Measurements from ENCODE around the gene ANKRD33B.

Gene ANKRD33B

GRCh38 chr5:10677533-10677932, 113.7 kb downstream of the ANKRD33B start:
- no peak for DNase-seq (ENCODE audit: low spot score)

- DNase-seq (ENCODE audit: low spot score): no peak
Measured at GRCh38 chr5:10678244-10678643, 114.4 kb downstream of the ANKRD33B start.

GRCh38 chr5:10679336-10679988, 115.6 kb downstream of the ANKRD33B start:
- DNase-seq (ENCODE audit: low spot score): no peak

GRCh38 chr5:10680876-10681481, 117.1 kb downstream of the ANKRD33B start:
- DNase-seq (ENCODE audit: low spot score): no peak

GRCh38 chr5:10681731-10682679, 118.1 kb downstream of the ANKRD33B start:
- no peak for DNase-seq (ENCODE audit: low spot score)

GRCh38 chr5:10682801-10683525, 119.1 kb downstream of the ANKRD33B start:
- no peak for DNase-seq (ENCODE audit: low spot score)

GRCh38 chr5:10684303-10685086, 120.6 kb downstream of the ANKRD33B start:
- no peak for DNase-seq (ENCODE audit: low spot score)

GRCh38 chr5:10685115-10685521, 121.2 kb downstream of the ANKRD33B start:
- DNase-seq (ENCODE audit: low spot score): no peak

- DNase-seq (ENCODE audit: low spot score): no peak
Measured at GRCh38 chr5:10686890-10687289, 123.0 kb downstream of the ANKRD33B start.

GRCh38 chr5:10688651-10689171, 124.8 kb downstream of the ANKRD33B start:
- DNase-seq (ENCODE audit: low spot score): no peak

GRCh38 chr5:10689391-10690081, 125.7 kb downstream of the ANKRD33B start:
- DNase-seq (ENCODE audit: low spot score): peak; percentile 32

- DNase-seq (ENCODE audit: low spot score): no peak
Measured at GRCh38 chr5:10690460-10691440, 126.9 kb downstream of the ANKRD33B start.

GRCh38 chr5:10691826-10692785, 128.2 kb downstream of the ANKRD33B start:
- no peak for DNase-seq (ENCODE audit: low spot score)

GRCh38 chr5:10695055-10695649, 131.3 kb downstream of the ANKRD33B start:
- peak; percentile 51 for DNase-seq (ENCODE audit: low spot score)

- no peak for DNase-seq (ENCODE audit: low spot score)
Measured at GRCh38 chr5:10695759-10696543, 132.1 kb downstream of the ANKRD33B start.

- no peak for DNase-seq (ENCODE audit: low spot score)
Measured at GRCh38 chr5:10699281-10699874, 135.5 kb downstream of the ANKRD33B start.

Measured in HuH-7.5 (cell line).